Femur (tissue), 1 donor: ENCODE results near the gene ZDHHC18.
A peak's percentile ranks its signal among the peaks of the same experiment; 100 is the strongest.
"Not testable (repeated sequence)": the region's sequence is repeated elsewhere in the genome, so short reads cannot be mapped to it uniquely, and the experiment has no call there.

Experiments
- DNase-seq: peaks from one replicate; pipeline ENCODE4 v3.0.0-alpha.2; 2017

Gene ZDHHC18

GRCh38 chr1:26792924-26793323, 33.6 kb upstream of the ZDHHC18 start:
- no peak for DNase-seq

GRCh38 chr1:26794391-26794790, 32.1 kb upstream of the ZDHHC18 start:
- DNase-seq = no peak

- no peak for DNase-seq
These were observed 28.9 kb upstream of the ZDHHC18 start for GRCh38 chr1:26797627-26798026.

GRCh38 chr1:26799479-26800142, 26.9 kb upstream of the ZDHHC18 start:
- peak; percentile 85 for DNase-seq

GRCh38 chr1:26803932-26804331, 22.6 kb upstream of the ZDHHC18 start:
- not testable (repeated sequence) for DNase-seq

- peak; percentile 55 for DNase-seq
These were observed 16.4 kb upstream of the ZDHHC18 start for GRCh38 chr1:26810105-26810504.

- no peak for DNase-seq
These were observed 15.4 kb upstream of the ZDHHC18 start for GRCh38 chr1:26811057-26811456.

- no peak for DNase-seq
These were observed 14.8 kb upstream of the ZDHHC18 start for GRCh38 chr1:26811708-26812107.

- no peak for DNase-seq
These were observed 12.1 kb upstream of the ZDHHC18 start for GRCh38 chr1:26814377-26814776.

GRCh38 chr1:26814893-26815292, 11.6 kb upstream of the ZDHHC18 start:
- DNase-seq = no peak

GRCh38 chr1:26820784-26821269, 5.7 kb upstream of the ZDHHC18 start:
- DNase-seq = no peak

GRCh38 chr1:26822737-26823395, 3.6 kb upstream of the ZDHHC18 start:
- DNase-seq = no peak

- no peak for DNase-seq
These were observed 1.8 kb upstream of the ZDHHC18 start for GRCh38 chr1:26824731-26825130.

GRCh38 chr1:26827106-26827604, 667 bp downstream of the ZDHHC18 start:
- no peak for DNase-seq

- DNase-seq = peak; percentile 46
These were observed 1.2 kb downstream of the ZDHHC18 start for GRCh38 chr1:26827663-26828062.

- DNase-seq = no peak
These were observed 2.0 kb downstream of the ZDHHC18 start for GRCh38 chr1:26828411-26828991.

- DNase-seq = no peak
These were observed 2.9 kb downstream of the ZDHHC18 start for GRCh38 chr1:26829184-26829911.

- DNase-seq = no peak
These were observed 4.6 kb downstream of the ZDHHC18 start for GRCh38 chr1:26831059-26831458.

GRCh38 chr1:26831546-26832248, 5.2 kb downstream of the ZDHHC18 start:
- no peak for DNase-seq

- no peak for DNase-seq
These were observed 5.9 kb downstream of the ZDHHC18 start for GRCh38 chr1:26832249-26832960.

- DNase-seq = peak; percentile 49
These were observed 7.2 kb downstream of the ZDHHC18 start for GRCh38 chr1:26833432-26834405.
